WTC11 (cell line): ENCODE results near the gene RCAN2. TPM values are rescaled to one million over a fixed set of nuclear protein-coding genes. Genes with fewer than 3 reads are reported as not detected.

ENCODE experiments used
- ATAC-seq: fragments of 200-7000 bp; cut with Tn5 transposase; 2 replicates; pipeline ENCODE4 v1.10.0; 2021; ENCODE audit warnings: mild to moderate bottlenecking, moderate library complexity
- CTCF ChIA-PET: fragments of 300-600 bp; sonication (Branson Sonifier 250); formaldehyde crosslinking; loops from one replicate; lab custom pipeline; 2021; ENCODE audit warnings: antibody characterized with exemption; lab: Charles Lee
- POLR2A ChIA-PET: fragments of 350-600 bp; sonication (Branson Sonifier 250); formaldehyde crosslinking; loops from one replicate; lab custom pipeline; 2021; ENCODE audit warnings: antibody characterized with exemption; lab: Charles Lee
- DNase-seq: peaks from one replicate; pipeline ENCODE4 v3.0.0; 2021; ENCODE audit warnings: low spot score
- H3K27ac Mint-ChIP-seq: 2 replicates; pipeline ENCODE4 v1.8.0; 2021; ENCODE audit warnings: mixed read lengths
- H3K27me3 Mint-ChIP-seq: 2 replicates; pipeline ENCODE4 v1.8.0; 2021; ENCODE audit warnings: low read depth, mild to moderate bottlenecking, moderate library complexity, mixed read lengths
- H3K36me3 Mint-ChIP-seq: 2 replicates; pipeline ENCODE4 v1.8.0; 2021; ENCODE audit warnings: mixed read lengths
- H3K4me1 Mint-ChIP-seq: 2 replicates; pipeline ENCODE4 v1.8.0; 2022; ENCODE audit warnings: mixed read lengths
- H3K4me3 Mint-ChIP-seq: 2 replicates; pipeline ENCODE4 v1.8.0; 2021; ENCODE audit warnings: mild to moderate bottlenecking, moderate library complexity, mixed read lengths
- H3K9me3 Mint-ChIP-seq: 2 replicates; pipeline ENCODE4 v1.8.0; 2021; ENCODE audit warnings: mixed read lengths
- CBFB ChIP-seq: sonication (generic); formaldehyde crosslinking; IDR thresholded peaks from 2 replicates; pipeline ENCODE4 v1.8.1; 2022; ENCODE audit warnings: mild to moderate bottlenecking, low read depth, missing genetic modification reagents
- CREM ChIP-seq: sonication (generic); formaldehyde crosslinking; IDR thresholded peaks from 2 replicates; pipeline ENCODE4 v1.8.1; 2022; ENCODE audit warnings: mild to moderate bottlenecking, missing genetic modification reagents, moderate library complexity
- FOXP1 ChIP-seq: sonication (generic); formaldehyde crosslinking; IDR thresholded peaks from 2 replicates; pipeline ENCODE4 v1.8.0; 2022; ENCODE audit warnings: missing genetic modification reagents, mild to moderate bottlenecking, moderate library complexity, borderline replicate concordance
- JUN ChIP-seq: sonication (generic); formaldehyde crosslinking; IDR thresholded peaks from 2 replicates; pipeline ENCODE4 v1.8.0; 2023; ENCODE audit warnings: mild to moderate bottlenecking, missing genetic modification reagents
- NR2C2 ChIP-seq: sonication (generic); formaldehyde crosslinking; IDR thresholded peaks from 2 replicates; pipeline ENCODE4 v1.8.0; 2022; ENCODE audit warnings: mild to moderate bottlenecking, missing genetic modification reagents
- SP1 ChIP-seq: sonication (generic); formaldehyde crosslinking; conservative IDR thresholded peaks from 2 replicates; pipeline ENCODE4 v1.8.1; 2022; ENCODE audit warnings: missing genetic modification reagents
- TEAD4 ChIP-seq: sonication (generic); formaldehyde crosslinking; IDR thresholded peaks from 2 replicates; pipeline ENCODE4 v1.8.0; 2022; ENCODE audit warnings: mild to moderate bottlenecking, missing genetic modification reagents
- ZBTB21 ChIP-seq: sonication (generic); formaldehyde crosslinking; IDR thresholded peaks from 2 replicates; pipeline ENCODE4 v1.8.1; 2023; ENCODE audit warnings: mild to moderate bottlenecking, missing genetic modification reagents, borderline replicate concordance
- total RNA-seq: library from RNA; stranded (reverse); gene quantifications from 3 replicates; pipeline ENCODE4 v1.2.3, GENCODE V29; 2021
- TF ChIP-seq, protein P1 (sequence below): sonication (generic); formaldehyde crosslinking; IDR thresholded peaks from 2 replicates; pipeline ENCODE4 v1.8.1; 2023; ENCODE audit warnings: mild to moderate bottlenecking, missing genetic modification reagents, borderline replicate concordance
- TF ChIP-seq, protein P2 (sequence below): fragments of 250-450 bp; sonication (Bioruptor Pico); IDR thresholded peaks from 2 replicates; pipeline ENCODE4 v1.9.0; 2021; ENCODE audit warnings: mild to moderate bottlenecking
- TF ChIP-seq, protein P3 (sequence below): sonication (generic); formaldehyde crosslinking; IDR thresholded peaks from 2 replicates; pipeline ENCODE4 v1.8.1; 2022; ENCODE audit warnings: mild to moderate bottlenecking, moderate library complexity, missing genetic modification reagents
- TF ChIP-seq, protein P4 (sequence below): sonication (generic); formaldehyde crosslinking; IDR thresholded peaks from 2 replicates; pipeline ENCODE4 v1.8.0; 2022; ENCODE audit warnings: mild to moderate bottlenecking, missing genetic modification reagents
- TF ChIP-seq, protein P5 (sequence below): sonication (generic); formaldehyde crosslinking; IDR thresholded peaks from 2 replicates; pipeline ENCODE4 v1.8.1; 2022; ENCODE audit warnings: mild to moderate bottlenecking, missing genetic modification reagents, moderate library complexity, borderline replicate concordance

Gene RCAN2
- total RNA-seq, 1 experiment from 2014 or later: 3.9 TPM

DNA sequence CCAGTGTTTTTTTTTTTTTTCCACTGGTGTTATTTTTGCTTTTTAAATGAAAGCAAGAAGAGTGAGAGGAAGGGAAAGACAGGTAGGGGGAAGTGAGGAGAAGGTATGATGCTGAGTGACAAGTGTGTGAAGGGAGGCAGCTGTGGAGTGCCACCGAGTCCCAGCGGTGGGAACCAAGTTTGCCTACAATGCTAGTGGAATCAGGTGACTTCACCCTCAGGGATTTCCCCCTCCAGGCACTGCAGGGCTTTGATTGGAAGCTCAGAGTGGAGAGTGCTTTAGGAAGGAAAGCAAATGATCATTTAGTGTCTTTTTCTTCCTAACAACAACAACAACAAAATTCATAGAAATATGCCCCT, 200.0 kb downstream of the RCAN2 start:
- H3K36me3 Mint-ChIP-seq: no peaks in the 10 kb centered on the region
- CTCF ChIA-PET: interaction anchor here (0.7 to 1.0 kb wide), 2 partner anchors 59 to 364 kb away, joined by 3 to 4 read pairs; no protein-coding TSS in a partner anchor
- peak; percentile 66 for ATAC-seq
- H3K4me1 Mint-ChIP-seq: peaks cover 17% of the 10 kb centered on the region
- no peak overlapping the region for H3K4me3 Mint-ChIP-seq
- no peak for TF ChIP-seq FOXP1
- TF ChIP-seq NR2C2: no peak
- TF ChIP-seq TEAD4: no peak
- no peak for TF ChIP-seq ZBTB21
- TF ChIP-seq, protein P1, sequence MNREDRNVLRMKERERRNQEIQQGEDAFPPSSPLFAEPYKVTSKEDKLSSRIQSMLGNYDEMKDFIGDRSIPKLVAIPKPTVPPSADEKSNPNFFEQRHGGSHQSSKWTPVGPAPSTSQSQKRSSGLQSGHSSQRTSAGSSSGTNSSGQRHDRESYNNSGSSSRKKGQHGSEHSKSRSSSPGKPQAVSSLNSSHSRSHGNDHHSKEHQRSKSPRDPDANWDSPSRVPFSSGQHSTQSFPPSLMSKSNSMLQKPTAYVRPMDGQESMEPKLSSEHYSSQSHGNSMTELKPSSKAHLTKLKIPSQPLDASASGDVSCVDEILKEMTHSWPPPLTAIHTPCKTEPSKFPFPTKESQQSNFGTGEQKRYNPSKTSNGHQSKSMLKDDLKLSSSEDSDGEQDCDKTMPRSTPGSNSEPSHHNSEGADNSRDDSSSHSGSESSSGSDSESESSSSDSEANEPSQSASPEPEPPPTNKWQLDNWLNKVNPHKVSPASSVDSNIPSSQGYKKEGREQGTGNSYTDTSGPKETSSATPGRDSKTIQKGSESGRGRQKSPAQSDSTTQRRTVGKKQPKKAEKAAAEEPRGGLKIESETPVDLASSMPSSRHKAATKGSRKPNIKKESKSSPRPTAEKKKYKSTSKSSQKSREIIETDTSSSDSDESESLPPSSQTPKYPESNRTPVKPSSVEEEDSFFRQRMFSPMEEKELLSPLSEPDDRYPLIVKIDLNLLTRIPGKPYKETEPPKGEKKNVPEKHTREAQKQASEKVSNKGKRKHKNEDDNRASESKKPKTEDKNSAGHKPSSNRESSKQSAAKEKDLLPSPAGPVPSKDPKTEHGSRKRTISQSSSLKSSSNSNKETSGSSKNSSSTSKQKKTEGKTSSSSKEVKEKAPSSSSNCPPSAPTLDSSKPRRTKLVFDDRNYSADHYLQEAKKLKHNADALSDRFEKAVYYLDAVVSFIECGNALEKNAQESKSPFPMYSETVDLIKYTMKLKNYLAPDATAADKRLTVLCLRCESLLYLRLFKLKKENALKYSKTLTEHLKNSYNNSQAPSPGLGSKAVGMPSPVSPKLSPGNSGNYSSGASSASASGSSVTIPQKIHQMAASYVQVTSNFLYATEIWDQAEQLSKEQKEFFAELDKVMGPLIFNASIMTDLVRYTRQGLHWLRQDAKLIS (CRISPR knock-in tag): no peak
- TF ChIP-seq CBFB (CRISPR knock-in tag): no peak
- TF ChIP-seq, protein P2, sequence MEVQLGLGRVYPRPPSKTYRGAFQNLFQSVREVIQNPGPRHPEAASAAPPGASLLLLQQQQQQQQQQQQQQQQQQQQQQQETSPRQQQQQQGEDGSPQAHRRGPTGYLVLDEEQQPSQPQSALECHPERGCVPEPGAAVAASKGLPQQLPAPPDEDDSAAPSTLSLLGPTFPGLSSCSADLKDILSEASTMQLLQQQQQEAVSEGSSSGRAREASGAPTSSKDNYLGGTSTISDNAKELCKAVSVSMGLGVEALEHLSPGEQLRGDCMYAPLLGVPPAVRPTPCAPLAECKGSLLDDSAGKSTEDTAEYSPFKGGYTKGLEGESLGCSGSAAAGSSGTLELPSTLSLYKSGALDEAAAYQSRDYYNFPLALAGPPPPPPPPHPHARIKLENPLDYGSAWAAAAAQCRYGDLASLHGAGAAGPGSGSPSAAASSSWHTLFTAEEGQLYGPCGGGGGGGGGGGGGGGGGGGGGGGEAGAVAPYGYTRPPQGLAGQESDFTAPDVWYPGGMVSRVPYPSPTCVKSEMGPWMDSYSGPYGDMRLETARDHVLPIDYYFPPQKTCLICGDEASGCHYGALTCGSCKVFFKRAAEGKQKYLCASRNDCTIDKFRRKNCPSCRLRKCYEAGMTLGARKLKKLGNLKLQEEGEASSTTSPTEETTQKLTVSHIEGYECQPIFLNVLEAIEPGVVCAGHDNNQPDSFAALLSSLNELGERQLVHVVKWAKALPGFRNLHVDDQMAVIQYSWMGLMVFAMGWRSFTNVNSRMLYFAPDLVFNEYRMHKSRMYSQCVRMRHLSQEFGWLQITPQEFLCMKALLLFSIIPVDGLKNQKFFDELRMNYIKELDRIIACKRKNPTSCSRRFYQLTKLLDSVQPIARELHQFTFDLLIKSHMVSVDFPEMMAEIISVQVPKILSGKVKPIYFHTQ: no peak
- no peak for TF ChIP-seq CREM (CRISPR knock-in tag)
- TF ChIP-seq, protein P3, sequence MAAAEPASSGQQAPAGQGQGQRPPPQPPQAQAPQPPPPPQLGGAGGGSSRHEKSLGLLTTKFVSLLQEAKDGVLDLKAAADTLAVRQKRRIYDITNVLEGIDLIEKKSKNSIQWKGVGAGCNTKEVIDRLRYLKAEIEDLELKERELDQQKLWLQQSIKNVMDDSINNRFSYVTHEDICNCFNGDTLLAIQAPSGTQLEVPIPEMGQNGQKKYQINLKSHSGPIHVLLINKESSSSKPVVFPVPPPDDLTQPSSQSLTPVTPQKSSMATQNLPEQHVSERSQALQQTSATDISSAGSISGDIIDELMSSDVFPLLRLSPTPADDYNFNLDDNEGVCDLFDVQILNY: no peak
- TF ChIP-seq JUN (CRISPR knock-in tag): no peak
- TF ChIP-seq, protein P4, sequence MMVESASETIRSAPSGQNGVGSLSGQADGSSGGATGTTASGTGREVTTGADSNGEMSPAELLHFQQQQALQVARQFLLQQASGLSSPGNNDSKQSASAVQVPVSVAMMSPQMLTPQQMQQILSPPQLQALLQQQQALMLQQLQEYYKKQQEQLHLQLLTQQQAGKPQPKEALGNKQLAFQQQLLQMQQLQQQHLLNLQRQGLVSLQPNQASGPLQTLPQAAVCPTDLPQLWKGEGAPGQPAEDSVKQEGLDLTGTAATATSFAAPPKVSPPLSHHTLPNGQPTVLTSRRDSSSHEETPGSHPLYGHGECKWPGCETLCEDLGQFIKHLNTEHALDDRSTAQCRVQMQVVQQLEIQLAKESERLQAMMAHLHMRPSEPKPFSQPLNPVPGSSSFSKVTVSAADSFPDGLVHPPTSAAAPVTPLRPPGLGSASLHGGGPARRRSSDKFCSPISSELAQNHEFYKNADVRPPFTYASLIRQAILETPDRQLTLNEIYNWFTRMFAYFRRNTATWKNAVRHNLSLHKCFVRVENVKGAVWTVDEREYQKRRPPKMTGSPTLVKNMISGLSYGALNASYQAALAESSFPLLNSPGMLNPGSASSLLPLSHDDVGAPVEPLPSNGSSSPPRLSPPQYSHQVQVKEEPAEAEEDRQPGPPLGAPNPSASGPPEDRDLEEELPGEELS (CRISPR knock-in tag): no peak
- TF ChIP-seq, protein P5, sequence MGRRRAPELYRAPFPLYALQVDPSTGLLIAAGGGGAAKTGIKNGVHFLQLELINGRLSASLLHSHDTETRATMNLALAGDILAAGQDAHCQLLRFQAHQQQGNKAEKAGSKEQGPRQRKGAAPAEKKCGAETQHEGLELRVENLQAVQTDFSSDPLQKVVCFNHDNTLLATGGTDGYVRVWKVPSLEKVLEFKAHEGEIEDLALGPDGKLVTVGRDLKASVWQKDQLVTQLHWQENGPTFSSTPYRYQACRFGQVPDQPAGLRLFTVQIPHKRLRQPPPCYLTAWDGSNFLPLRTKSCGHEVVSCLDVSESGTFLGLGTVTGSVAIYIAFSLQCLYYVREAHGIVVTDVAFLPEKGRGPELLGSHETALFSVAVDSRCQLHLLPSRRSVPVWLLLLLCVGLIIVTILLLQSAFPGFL (CRISPR knock-in tag): no peak
- TF ChIP-seq SP1 (CRISPR knock-in tag): no peak
- TF ChIP-seq, all 79 proteins: peak for 0
- Mint-ChIP-seq H3K27me3 (no peaks in the 10 kb centered on the region), H3K27ac (0 out of 2 replicates have a peak overlapping the region, but pooled peaks have one; percentile 8), H3K9me3 (no peaks in the 10 kb centered on the region; the same call in 1 of the 2 replicates)
- DNase-seq: peak; percentile 12
- POLR2A ChIA-PET: interaction anchor here (0.7 kb wide), 1 partner anchor 56 kb away, joined by 3 read pairs; no protein-coding TSS in a partner anchor
